Measurements from ENCODE around the gene DACH1. TPM values are rescaled to one million over a fixed set of nuclear protein-coding genes. Genes with fewer than 3 reads are reported as not detected.

Gene DACH1
- total RNA-seq, 1 experiment from 2014 or later, result 0.31 TPM

GRCh38 chr13:71811344-71811743 is 55.7 kb downstream of the DACH1 start:
- Mint-ChIP-seq H3K27me3 (ENCODE audit: low read depth) (no peaks in the 10 kb centered on the region), H3K4me1 (no peaks in the 10 kb centered on the region), H3K9me3 (no peaks in the 10 kb centered on the region), H3K4me3 (no peak overlapping the region), H3K36me3 (no peaks in the 10 kb centered on the region), H3K27ac (no peak overlapping the region)
- DNase-seq (ENCODE audit: low spot score) (no peak), ATAC-seq (no peak)
- TF ChIP-seq SMAD3 (CRISPR knock-in tag; IDR thresholded peaks at IDR 0.05; ENCODE audit: borderline replicate concordance) (no peak), TEAD4 (CRISPR knock-in tag; IDR thresholded peaks at IDR 0.05) (no peak), JUN (CRISPR knock-in tag; IDR thresholded peaks at IDR 0.05) (no peak), NFYB (CRISPR knock-in tag; conservative IDR thresholded peaks at IDR 0.05; ENCODE audit: low read depth) (no peak), CREB1 (CRISPR knock-in tag; IDR thresholded peaks at IDR 0.05) (no peak), NFE2L1 (CRISPR knock-in tag; IDR thresholded peaks at IDR 0.05) (no peak), NR3C1 (CRISPR knock-in tag; conservative IDR thresholded peaks at IDR 0.05; ENCODE audit: low read depth) (no peak), PRDM15 (CRISPR knock-in tag; IDR thresholded peaks at IDR 0.05) (no peak), KAT7 (CRISPR knock-in tag; IDR thresholded peaks at IDR 0.05; ENCODE audit: borderline replicate concordance) (no peak), ZNF396 (CRISPR knock-in tag; IDR thresholded peaks at IDR 0.05; ENCODE audit: borderline replicate concordance) (no peak)
- POLR2A ChIA-PET, result no interaction called here
- CTCF ChIA-PET, result no interaction called here

GRCh38 chr13:71808708-71809107 is 58.3 kb downstream of the DACH1 start:
- ATAC-seq (no peak), DNase-seq (ENCODE audit: low spot score) (no peak)
- TF ChIP-seq SMAD4 (CRISPR knock-in tag; IDR thresholded peaks at IDR 0.05) (no peak), E2F1 (CRISPR knock-in tag; IDR thresholded peaks at IDR 0.05) (no peak), NR2C2 (CRISPR knock-in tag; IDR thresholded peaks at IDR 0.05) (no peak), ZSCAN18 (CRISPR knock-in tag; IDR thresholded peaks at IDR 0.05) (no peak)
- POLR2A ChIA-PET, result no interaction called here
- Mint-ChIP-seq H3K27me3 (ENCODE audit: low read depth) (no peaks in the 10 kb centered on the region), H3K36me3 (no peaks in the 10 kb centered on the region), H3K4me3 (no peak overlapping the region), H3K4me1 (no peaks in the 10 kb centered on the region), H3K27ac (no peak overlapping the region), H3K9me3 (no peaks in the 10 kb centered on the region)
- CTCF ChIA-PET, result no interaction called here

- POLR2A ChIA-PET, result no interaction called here
- DNase-seq (ENCODE audit: low spot score) (no peak), ATAC-seq (no peak)
- H3K9me3 Mint-ChIP-seq, result no peaks in the 10 kb centered on the region
- H3K4me1 Mint-ChIP-seq, result no peaks in the 10 kb centered on the region
- H3K4me3 Mint-ChIP-seq, result no peak overlapping the region
- CTCF ChIA-PET, result no interaction called here
- H3K36me3 Mint-ChIP-seq, result no peaks in the 10 kb centered on the region
- no peak overlapping the region for H3K27ac Mint-ChIP-seq
- no peaks in the 10 kb centered on the region for H3K27me3 Mint-ChIP-seq (ENCODE audit: low read depth)
- TF ChIP-seq ZNF396 (CRISPR knock-in tag; IDR thresholded peaks at IDR 0.05; ENCODE audit: borderline replicate concordance), result no peak
- no peak for TF ChIP-seq ZNF281 (CRISPR knock-in tag; IDR thresholded peaks at IDR 0.05)
- TF ChIP-seq NFE2L1 (CRISPR knock-in tag; IDR thresholded peaks at IDR 0.05), result no peak
- TF ChIP-seq ZNF416 (CRISPR knock-in tag; IDR thresholded peaks at IDR 0.05), result no peak
- TF ChIP-seq ZNF263 (CRISPR knock-in tag; IDR thresholded peaks at IDR 0.05; ENCODE audit: low read depth), result no peak
- no peak for TF ChIP-seq E2F1 (CRISPR knock-in tag; IDR thresholded peaks at IDR 0.05)
- no peak for TF ChIP-seq USF1 (CRISPR knock-in tag; IDR thresholded peaks at IDR 0.05)
- TF ChIP-seq ATF2 (CRISPR knock-in tag; IDR thresholded peaks at IDR 0.05; ENCODE audit: borderline replicate concordance, low read depth), result no peak
These were observed 60.1 kb downstream of the DACH1 start for GRCh38 chr13:71806886-71807285.
